Loucy (cell line): ENCODE data around the gene KCNJ1.

ENCODE experiments used
- H2AFZ ChIP-seq: fragments of 200-600 bp; sonication (generic); 2 replicates; pipeline ENCODE4 v1.6.0; 2016; ENCODE audit warnings: antibody characterized with exemption, mild to moderate bottlenecking, low read length, moderate library complexity
- H3F3A ChIP-seq: fragments of 200-600 bp; 2 replicates; pipeline ENCODE4 v1.6.0; 2016; ENCODE audit warnings: antibody characterized with exemption, low read depth, mild to moderate bottlenecking
- H3K27me3 ChIP-seq: fragments of 200-600 bp; sonication (generic); 2 replicates; pipeline ENCODE4 v1.6.1; 2014; ENCODE audit warnings: low read length, mild to moderate bottlenecking; ENCODE audit not compliant: insufficient read depth, poor library complexity, severe bottlenecking
- H3K36me3 ChIP-seq: fragments of 200-600 bp; sonication (generic); 2 replicates; pipeline ENCODE4 v1.6.1; 2016; ENCODE audit warnings: low read length; ENCODE audit not compliant: insufficient read depth
- H3K4me1 ChIP-seq: fragments of 200-600 bp; sonication (generic); 2 replicates; pipeline ENCODE4 v1.5.1; 2014; ENCODE audit warnings: low read length, mild to moderate bottlenecking; ENCODE audit not compliant: insufficient read depth, poor library complexity, severe bottlenecking
- H3K4me2 ChIP-seq: fragments of 200-600 bp; sonication (generic); 2 replicates; pipeline ENCODE4 v1.6.0; 2014; ENCODE audit warnings: antibody characterized with exemption, low read length, low read depth, mild to moderate bottlenecking; ENCODE audit not compliant: poor library complexity, severe bottlenecking
- H3K4me3 ChIP-seq: fragments of 200-600 bp; sonication (generic); 2 replicates; pipeline ENCODE4 v1.5.1; 2014; ENCODE audit warnings: low read length, mild to moderate bottlenecking, mixed read lengths; ENCODE audit not compliant: poor library complexity, severe bottlenecking
- H3K79me2 ChIP-seq: fragments of 200-600 bp; sonication (generic); 2 replicates; pipeline ENCODE4 v1.6.1; 2014; ENCODE audit warnings: low read length; ENCODE audit not compliant: insufficient read depth
- H3K9ac ChIP-seq: fragments of 200-600 bp; sonication (generic); 2 replicates; pipeline ENCODE4 v1.6.0; 2014; ENCODE audit warnings: mild to moderate bottlenecking, low read depth, low read length, moderate library complexity; ENCODE audit not compliant: poor library complexity, severe bottlenecking
- H3K9me2 ChIP-seq: fragments of 200-600 bp; sonication (generic); replicated peaks from 2 replicates; pipeline ENCODE4 v1.6.1; 2016; ENCODE audit warnings: low read depth, low read length, mixed read lengths
- H3K9me3 ChIP-seq: fragments of 200-600 bp; sonication (generic); 2 replicates; pipeline ENCODE4 v1.6.1; 2014; ENCODE audit warnings: mild to moderate bottlenecking, antibody characterized with exemption, low read length, low read depth; ENCODE audit not compliant: insufficient read depth
- H4K20me1 ChIP-seq: fragments of 200-600 bp; sonication (generic); 2 replicates; pipeline ENCODE4 v1.6.0; 2014; ENCODE audit warnings: antibody characterized with exemption, low read length, mild to moderate bottlenecking; ENCODE audit not compliant: insufficient read depth, poor library complexity, severe bottlenecking
- EZH2phosphoT487 ChIP-seq: fragments of 200-600 bp; IDR thresholded peaks from 2 replicates; pipeline ENCODE4 v1.6.1; 2018; ENCODE audit warnings: antibody characterized with exemption, mild to moderate bottlenecking, moderate library complexity, borderline replicate concordance
- TF ChIP-seq, protein P1 (sequence below): fragments of 200-600 bp; sonication (generic); conservative IDR thresholded peaks from 2 replicates; pipeline ENCODE4 v1.5.1; 2014; ENCODE audit warnings: mild to moderate bottlenecking, antibody characterized with exemption, low read length

The KCNJ1 gene

DNA sequence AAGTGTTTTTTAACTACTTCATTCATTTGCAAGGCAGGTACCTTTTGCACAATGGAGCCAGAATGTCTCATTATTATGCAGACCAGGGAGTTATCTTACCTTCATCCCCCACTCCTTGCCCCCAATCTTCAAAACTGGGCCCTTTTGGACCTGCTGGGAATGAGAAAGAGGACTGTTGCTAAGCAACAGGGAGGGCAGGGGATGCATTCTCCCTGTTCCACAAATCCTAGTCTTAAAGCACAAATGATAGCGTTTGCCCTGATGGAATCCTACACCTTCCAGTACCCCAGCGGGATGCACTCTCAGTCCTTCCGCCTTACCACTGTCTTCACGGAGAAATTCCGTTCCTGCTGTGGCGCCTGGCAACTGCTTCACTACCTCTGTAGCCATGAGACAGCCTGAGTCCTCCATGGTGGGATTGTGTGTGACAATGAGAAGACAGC is 4.1 kb upstream of the KCNJ1 start:
- Histone ChIP-seq H3K4me1 (no peaks in the 10 kb centered on the region), H3K36me3 (no peaks in the 10 kb centered on the region), H2AFZ (no peak overlapping the region), H3K79me2 (no peaks in the 10 kb centered on the region), H3K4me3 (no peak overlapping the region), H3K4me2 (no peak overlapping the region), H3F3A (no peaks in the 10 kb centered on the region; the same call in 1 of the 2 replicates), H4K20me1 (no peaks in the 10 kb centered on the region), H3K9ac (no peak overlapping the region), H3K9me2 (no peaks in the 10 kb centered on the region), H3K27me3 (no peaks in the 10 kb centered on the region), H3K9me3 (no peaks in the 10 kb centered on the region)
- TF ChIP-seq, protein P1, sequence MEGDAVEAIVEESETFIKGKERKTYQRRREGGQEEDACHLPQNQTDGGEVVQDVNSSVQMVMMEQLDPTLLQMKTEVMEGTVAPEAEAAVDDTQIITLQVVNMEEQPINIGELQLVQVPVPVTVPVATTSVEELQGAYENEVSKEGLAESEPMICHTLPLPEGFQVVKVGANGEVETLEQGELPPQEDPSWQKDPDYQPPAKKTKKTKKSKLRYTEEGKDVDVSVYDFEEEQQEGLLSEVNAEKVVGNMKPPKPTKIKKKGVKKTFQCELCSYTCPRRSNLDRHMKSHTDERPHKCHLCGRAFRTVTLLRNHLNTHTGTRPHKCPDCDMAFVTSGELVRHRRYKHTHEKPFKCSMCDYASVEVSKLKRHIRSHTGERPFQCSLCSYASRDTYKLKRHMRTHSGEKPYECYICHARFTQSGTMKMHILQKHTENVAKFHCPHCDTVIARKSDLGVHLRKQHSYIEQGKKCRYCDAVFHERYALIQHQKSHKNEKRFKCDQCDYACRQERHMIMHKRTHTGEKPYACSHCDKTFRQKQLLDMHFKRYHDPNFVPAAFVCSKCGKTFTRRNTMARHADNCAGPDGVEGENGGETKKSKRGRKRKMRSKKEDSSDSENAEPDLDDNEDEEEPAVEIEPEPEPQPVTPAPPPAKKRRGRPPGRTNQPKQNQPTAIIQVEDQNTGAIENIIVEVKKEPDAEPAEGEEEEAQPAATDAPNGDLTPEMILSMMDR, result no peak
- TF ChIP-seq EZH2phosphoT487, result no peak

DNA sequence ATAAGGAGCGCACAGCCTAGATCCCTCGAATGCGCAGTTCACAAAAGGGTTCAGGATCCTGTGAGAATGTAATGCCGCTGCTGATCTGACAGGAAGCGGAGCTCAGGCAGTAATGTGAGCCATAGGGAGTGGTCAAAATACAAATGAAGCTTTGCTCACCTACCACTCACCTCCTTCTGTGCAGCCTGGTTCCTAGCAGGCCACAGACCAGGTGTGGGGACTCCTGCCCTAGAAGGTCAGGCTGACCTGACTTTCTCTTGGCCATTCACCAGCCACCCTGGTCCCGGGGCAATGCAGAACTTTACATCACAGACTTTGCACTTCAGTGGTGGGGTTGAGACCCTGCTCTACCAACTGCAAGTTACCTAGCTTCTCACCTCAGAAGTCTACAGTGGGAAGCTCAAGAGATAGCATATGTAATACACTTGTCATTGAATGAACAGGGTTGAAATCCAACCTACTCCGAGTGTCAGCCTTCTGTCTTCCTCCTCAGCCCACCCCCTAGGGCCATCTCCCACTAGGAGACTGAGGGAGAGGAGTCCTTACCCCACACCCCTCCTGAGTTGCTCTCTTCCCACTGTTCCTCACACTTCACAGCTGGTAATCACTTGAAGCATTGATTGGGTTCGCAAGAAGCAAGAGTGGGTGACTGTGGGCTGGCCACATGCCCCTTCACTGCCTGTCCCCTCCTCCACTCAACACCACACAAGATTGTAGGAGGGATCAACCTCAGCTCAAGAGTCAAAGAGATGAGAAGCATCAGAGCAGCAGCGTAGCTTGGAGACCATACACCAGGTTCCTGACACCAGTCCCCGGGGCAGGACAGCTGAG is 2.0 kb upstream of the KCNJ1 start:
- Histone ChIP-seq H2AFZ (no peak overlapping the region), H3F3A (no peaks in the 10 kb centered on the region; the same call in 1 of the 2 replicates), H3K4me3 (no peak overlapping the region), H3K9ac (no peak overlapping the region), H3K79me2 (no peaks in the 10 kb centered on the region), H3K27me3 (no peaks in the 10 kb centered on the region), H3K9me3 (no peaks in the 10 kb centered on the region), H3K4me2 (no peak overlapping the region), H3K9me2 (no peaks in the 10 kb centered on the region), H3K4me1 (no peaks in the 10 kb centered on the region), H4K20me1 (no peaks in the 10 kb centered on the region), H3K36me3 (no peaks in the 10 kb centered on the region)
- TF ChIP-seq, protein P1, result no peak
- no peak for TF ChIP-seq EZH2phosphoT487

DNA sequence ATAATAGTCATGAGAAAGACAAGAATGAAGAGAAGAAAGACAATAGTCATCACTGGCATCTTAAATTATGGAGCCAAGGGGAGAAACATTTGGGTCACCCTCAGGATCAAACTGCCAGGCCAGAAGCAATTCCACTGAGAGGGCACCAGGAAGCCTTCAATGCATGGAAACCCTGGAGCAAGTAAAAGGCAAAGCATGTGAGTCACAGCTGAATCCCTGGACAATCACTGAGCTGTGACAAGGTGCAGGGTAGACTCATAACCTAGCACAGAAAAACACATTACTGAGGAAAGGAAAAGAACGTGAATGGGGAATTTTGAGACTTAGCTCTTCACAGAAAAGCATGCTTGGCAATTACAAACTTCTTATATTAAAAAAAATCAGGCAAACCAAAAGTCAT is 1.6 kb downstream of the KCNJ1 start:
- no peaks in the 10 kb centered on the region for H3K36me3 ChIP-seq
- no peaks in the 10 kb centered on the region for H3K9me3 ChIP-seq
- TF ChIP-seq EZH2phosphoT487, result no peak
- TF ChIP-seq, protein P1, result no peak
- no peaks in the 10 kb centered on the region for H3K79me2 ChIP-seq
- no peaks in the 10 kb centered on the region for H3K9me2 ChIP-seq
- no peak overlapping the region for H3K4me2 ChIP-seq
- no peaks in the 10 kb centered on the region for H4K20me1 ChIP-seq
- H3K4me3 ChIP-seq, result no peak overlapping the region
- no peaks in the 10 kb centered on the region for H3K4me1 ChIP-seq
- no peaks in the 10 kb centered on the region; the same call in 1 of the 2 replicates for H3F3A ChIP-seq
- H3K9ac ChIP-seq, result no peak overlapping the region
- H3K27me3 ChIP-seq, result no peaks in the 10 kb centered on the region
- H2AFZ ChIP-seq, result no peak overlapping the region
